GM10248 (cell line): ENCODE data around the gene SPPL3.
"Not testable (repeated sequence)": the region's sequence is repeated elsewhere in the genome, so short reads cannot be mapped to it uniquely, and the experiment has no call there.

Source experiments
- CTCF ChIA-PET: fragments of 300-600 bp; sonication (Branson Sonifier 250); formaldehyde crosslinking; extraction: SDS; loops from one replicate; lab custom pipeline; 2021; ENCODE audit warnings: antibody characterized with exemption; lab: Yijun Ruan, JAX
- POLR2A ChIA-PET: fragments of 350-650 bp; sonication (Branson Sonifier 250); formaldehyde crosslinking; extraction: SDS; loops from one replicate; lab custom pipeline; 2020; ENCODE audit warnings: antibody characterized with exemption; lab: Yijun Ruan, JAX
- DNase-seq: peaks from one replicate; pipeline ENCODE4 v3.0.0; 2012; ENCODE audit errors: extremely low spot score
- TF ChIP-seq, protein P1 (sequence below): IDR thresholded peaks from 2 replicates; pipeline ENCODE4 v1.5.1; 2012; ENCODE audit warnings: mild to moderate bottlenecking, low read depth; ENCODE audit errors: extremely low read depth, missing control alignments, control extremely low read depth

The SPPL3 gene

GRCh38 chr12:120904197-120904773, at the start of gene SPPL3:
TSS of gene SPPL3 (minus strand) at chr12:120904358. CDS start at chr12:120903867, 491 bp downstream.
- ChIA-PET CTCF (interaction anchor here (1.4 to 4.7 kb wide), 4 partner anchors 10 to 68 kb away, joined by 4 to 21 read pairs (median 5); no protein-coding TSS in a partner anchor), POLR2A (no interaction called here)
- TF ChIP-seq, protein P1, sequence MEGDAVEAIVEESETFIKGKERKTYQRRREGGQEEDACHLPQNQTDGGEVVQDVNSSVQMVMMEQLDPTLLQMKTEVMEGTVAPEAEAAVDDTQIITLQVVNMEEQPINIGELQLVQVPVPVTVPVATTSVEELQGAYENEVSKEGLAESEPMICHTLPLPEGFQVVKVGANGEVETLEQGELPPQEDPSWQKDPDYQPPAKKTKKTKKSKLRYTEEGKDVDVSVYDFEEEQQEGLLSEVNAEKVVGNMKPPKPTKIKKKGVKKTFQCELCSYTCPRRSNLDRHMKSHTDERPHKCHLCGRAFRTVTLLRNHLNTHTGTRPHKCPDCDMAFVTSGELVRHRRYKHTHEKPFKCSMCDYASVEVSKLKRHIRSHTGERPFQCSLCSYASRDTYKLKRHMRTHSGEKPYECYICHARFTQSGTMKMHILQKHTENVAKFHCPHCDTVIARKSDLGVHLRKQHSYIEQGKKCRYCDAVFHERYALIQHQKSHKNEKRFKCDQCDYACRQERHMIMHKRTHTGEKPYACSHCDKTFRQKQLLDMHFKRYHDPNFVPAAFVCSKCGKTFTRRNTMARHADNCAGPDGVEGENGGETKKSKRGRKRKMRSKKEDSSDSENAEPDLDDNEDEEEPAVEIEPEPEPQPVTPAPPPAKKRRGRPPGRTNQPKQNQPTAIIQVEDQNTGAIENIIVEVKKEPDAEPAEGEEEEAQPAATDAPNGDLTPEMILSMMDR = peak; percentile 44
- peak; percentile 96 for DNase-seq

DNA sequence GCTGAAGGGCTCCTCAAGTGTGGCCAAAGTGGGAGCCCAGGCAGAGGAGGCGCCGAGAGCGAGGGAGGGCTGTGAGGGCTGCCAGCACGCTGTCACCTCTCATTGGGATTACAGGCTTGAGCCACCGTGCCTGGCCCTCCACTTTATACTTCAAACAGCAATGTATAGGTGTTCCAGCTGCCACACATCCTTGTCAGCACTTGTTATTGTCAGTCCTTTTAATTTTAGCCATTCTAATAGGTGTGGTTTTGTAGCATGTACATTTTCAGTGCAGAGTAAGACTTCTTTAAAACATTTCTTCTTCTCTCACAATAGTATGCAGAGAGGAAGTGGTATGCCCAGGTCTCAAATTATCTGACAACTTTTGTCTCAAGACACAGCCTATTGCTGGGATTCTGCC, 46.6 kb upstream of the SPPL3 start:
- DNase-seq = no peak
- ChIA-PET POLR2A (no interaction called here), CTCF (interaction anchor here (5.2 kb wide), 1 partner anchor 11 kb away, joined by 20 read pairs; no protein-coding TSS in a partner anchor)
- TF ChIP-seq, protein P1 = no peak

GRCh38 chr12:120950260-120950799, 46.2 kb upstream of the SPPL3 start:
- CTCF ChIA-PET = interaction anchor here (1.5 to 5.2 kb wide), 3 partner anchors 11 to 43 kb away, joined by 4 to 20 read pairs (median 8); no protein-coding TSS in a partner anchor
- POLR2A ChIA-PET, DNase-seq: not testable (repeated sequence)

DNA sequence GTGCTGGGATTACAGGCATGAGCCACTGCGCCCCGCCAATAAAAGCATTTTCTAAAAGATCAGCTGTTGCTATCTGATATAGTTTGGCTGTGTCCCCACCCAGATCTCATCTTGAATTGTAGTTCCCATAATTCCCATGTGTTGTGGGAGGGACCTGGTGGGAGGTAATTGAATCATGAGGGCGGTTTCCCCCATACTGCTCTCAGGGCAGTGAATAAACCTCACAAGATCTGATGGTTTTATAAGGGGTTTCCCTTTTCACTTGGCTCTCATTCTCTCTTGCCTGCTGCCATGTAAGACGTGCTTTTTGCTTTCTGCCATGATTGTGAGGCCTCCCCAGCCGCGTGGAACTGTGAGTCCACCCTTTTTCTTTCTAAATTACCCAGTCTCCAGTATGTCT, 41.4 kb upstream of the SPPL3 start:
- DNase-seq, POLR2A ChIA-PET: not testable (repeated sequence)
- CTCF ChIA-PET = interaction anchor here (1.1 to 2.0 kb wide), 2 partner anchors 10 to 26 kb away, joined by 4 to 5 read pairs; no protein-coding TSS in a partner anchor

DNA sequence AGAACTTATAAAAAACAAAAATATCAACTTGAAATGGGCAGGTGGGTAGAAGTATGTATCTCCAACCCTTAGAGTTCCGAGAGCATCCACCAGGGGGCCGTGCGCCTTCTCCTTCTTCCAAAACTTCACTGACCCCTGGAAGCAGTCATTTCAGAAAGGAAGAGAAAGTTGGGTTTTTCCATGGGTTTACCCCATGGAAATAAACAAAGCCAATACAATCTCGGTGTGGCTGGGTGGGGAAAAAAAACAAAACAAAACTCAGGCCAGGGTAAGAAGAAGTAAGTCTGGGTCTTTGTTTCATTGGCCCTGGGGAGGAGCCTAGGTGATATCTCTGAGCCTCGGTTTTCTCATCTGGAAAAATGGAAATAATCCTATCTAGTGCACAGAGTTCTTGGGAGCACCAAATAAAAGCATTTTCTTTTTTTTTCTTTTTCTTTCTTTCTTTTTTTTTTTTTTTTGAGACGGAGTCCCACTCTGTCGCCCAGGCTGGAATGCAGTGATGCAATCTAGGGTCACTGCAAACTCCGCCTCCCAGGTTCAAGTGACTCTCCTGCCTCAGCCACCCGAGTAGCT, 40.6 kb upstream of the SPPL3 start:
- CTCF ChIA-PET = interaction anchor here (1.1 to 3.9 kb wide), 3 partner anchors 11 to 27 kb away, joined by 4 to 17 read pairs (median 6); no protein-coding TSS in a partner anchor
- DNase-seq = peak; percentile 67
- TF ChIP-seq, protein P1 = peak; percentile 46
- POLR2A ChIA-PET = no interaction called here

DNA sequence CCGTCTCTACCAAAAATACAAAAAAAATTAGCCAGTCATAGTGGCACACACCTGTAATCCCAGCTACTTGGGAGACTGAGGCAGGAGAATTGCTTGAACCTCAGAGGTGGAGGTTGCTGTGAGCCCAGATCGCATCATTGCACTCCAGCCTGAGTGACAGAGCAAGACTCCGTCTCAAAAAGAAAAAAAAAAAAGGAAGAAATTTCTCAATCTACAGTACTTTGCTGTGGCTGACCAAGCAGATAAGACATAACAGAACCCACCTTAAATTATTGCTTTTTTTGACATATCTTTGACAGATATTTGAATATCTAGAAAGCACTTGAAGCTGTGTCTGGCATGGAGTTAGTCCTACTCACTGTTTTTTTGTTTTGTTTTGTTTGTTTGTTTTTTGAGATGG, 39.3 kb upstream of the SPPL3 start:
- POLR2A ChIA-PET = no interaction called here

GRCh38 chr12:120941846-120942405, 37.8 kb upstream of the SPPL3 start:
- TF ChIP-seq, protein P1 = no peak
- CTCF ChIA-PET = interaction anchor here (1.1 to 5.2 kb wide), 3 partner anchors 9 to 30 kb away, joined by 5 to 20 read pairs (median 17); no protein-coding TSS in a partner anchor
- no peak for DNase-seq
- POLR2A ChIA-PET = no interaction called here

More for the DNA sequence above, 39.3 kb upstream of the SPPL3 start:
- TF ChIP-seq, protein P1 = no peak
- DNase-seq = no peak
- CTCF ChIA-PET = interaction anchor here (0.6 to 3.9 kb wide), 4 partner anchors 11 to 626 kb away, joined by 3 to 17 read pairs (median 5); no protein-coding TSS in a partner anchor
